ENCODE data around the gene ARSG. TPM values are rescaled to one million over a fixed set of nuclear protein-coding genes. Genes with fewer than 3 reads are reported as not detected.

ARSG gene
- polyA plus RNA-seq, 1 experiment = 1.9 TPM

DNA sequence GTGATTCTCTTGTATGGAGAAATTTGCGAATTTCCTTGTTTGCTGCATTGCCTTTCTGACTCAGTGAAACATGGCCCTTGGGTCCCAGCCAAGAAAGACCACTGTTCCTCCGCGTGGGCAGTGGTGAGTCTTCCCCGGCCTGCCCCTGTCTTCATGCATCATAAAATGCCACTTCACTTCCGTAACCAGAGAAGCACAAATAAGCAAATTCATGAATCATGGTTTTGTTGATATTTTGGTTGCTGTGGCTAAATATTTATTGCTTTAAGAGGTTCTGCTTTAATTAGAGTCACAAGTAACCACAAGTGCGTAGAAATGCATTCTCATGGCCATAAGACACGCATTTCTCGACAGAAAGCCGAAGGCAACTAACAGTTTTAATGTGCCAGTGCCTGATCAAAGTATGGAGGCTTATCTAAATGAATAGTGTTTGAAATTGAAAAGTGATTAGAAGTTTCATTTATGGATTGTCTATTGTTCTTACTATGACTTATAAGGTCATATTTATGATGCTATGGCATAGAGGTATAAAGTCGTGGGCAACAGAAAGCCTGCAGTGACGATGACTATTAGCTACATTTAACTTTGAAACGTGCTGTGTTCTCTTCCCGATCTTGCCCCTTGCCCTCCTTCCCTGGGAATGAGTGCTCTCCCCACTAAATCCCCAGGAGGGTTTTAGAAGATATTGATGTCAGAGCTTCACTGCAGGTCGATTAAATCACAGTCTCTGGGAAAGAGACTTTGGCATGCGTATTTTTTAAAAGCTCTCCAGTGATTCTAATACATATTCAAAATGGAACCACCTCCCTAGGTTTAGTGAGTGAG lies 90.0 kb downstream of the ARSG start:
- CTCF ChIA-PET = interaction anchor here (0.7 to 1.2 kb wide), 2 partner anchors 17 to 56 kb away, joined by 3 to 8 read pairs; no protein-coding TSS in a partner anchor
- Histone ChIP-seq H3K4me3 (ENCODE audit: low read depth, low read length) (no peak overlapping the region), H3K27me3 (ENCODE audit: control insufficient read depth, insufficient read depth, low read length) (no peaks in the 10 kb centered on the region), H3K27ac (ENCODE audit: low read depth, low read length) (peak overlapping the region; percentile 87), H3K9me3 (ENCODE audit: control insufficient read depth, insufficient read depth, low read length) (no peaks in the 10 kb centered on the region)
- DNase-seq (ENCODE audit: low read depth, low spot score) = peak; percentile 83
- POLR2A ChIA-PET = no interaction called here
- TF ChIP-seq, protein P1, sequence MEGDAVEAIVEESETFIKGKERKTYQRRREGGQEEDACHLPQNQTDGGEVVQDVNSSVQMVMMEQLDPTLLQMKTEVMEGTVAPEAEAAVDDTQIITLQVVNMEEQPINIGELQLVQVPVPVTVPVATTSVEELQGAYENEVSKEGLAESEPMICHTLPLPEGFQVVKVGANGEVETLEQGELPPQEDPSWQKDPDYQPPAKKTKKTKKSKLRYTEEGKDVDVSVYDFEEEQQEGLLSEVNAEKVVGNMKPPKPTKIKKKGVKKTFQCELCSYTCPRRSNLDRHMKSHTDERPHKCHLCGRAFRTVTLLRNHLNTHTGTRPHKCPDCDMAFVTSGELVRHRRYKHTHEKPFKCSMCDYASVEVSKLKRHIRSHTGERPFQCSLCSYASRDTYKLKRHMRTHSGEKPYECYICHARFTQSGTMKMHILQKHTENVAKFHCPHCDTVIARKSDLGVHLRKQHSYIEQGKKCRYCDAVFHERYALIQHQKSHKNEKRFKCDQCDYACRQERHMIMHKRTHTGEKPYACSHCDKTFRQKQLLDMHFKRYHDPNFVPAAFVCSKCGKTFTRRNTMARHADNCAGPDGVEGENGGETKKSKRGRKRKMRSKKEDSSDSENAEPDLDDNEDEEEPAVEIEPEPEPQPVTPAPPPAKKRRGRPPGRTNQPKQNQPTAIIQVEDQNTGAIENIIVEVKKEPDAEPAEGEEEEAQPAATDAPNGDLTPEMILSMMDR (IDR thresholded peaks at IDR 0.05; ENCODE audit: low read depth, low read length) = no peak

DNA sequence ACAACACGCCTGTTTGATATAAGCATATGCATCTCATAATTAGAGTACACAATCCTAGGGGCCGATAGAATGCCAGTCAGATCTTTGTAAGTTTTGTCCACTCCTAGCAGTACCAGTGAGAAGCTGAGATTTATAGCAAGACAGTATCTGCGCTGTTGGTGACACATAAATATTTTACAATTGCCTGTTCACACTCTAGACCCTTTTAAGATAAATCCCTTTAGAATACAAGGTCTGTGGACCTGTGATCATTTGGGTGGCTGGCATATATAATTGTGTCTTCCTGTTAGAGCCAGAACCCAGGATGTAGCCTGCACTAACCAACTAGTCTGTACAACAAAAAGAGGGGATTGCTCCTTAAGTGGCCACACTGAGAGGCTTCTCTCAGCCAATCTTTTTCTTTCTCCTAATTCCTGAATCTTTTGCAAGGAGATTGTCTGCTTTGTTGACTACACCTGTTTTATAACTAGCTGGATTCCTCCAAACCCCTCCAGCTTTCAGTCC lies 91.3 kb downstream of the ARSG start:
- Histone ChIP-seq H3K27ac (ENCODE audit: low read depth, low read length) (peak overlapping the region; percentile 95), H3K4me3 (ENCODE audit: low read depth, low read length) (no peak overlapping the region), H3K9me3 (ENCODE audit: control insufficient read depth, insufficient read depth, low read length) (no peaks in the 10 kb centered on the region), H3K27me3 (ENCODE audit: control insufficient read depth, insufficient read depth, low read length) (no peaks in the 10 kb centered on the region)
- TF ChIP-seq, protein P1 (IDR thresholded peaks at IDR 0.05; ENCODE audit: low read depth, low read length) = no peak
- no peak for DNase-seq (ENCODE audit: low read depth, low spot score)
- CTCF ChIA-PET = interaction anchor here (3.9 kb wide), 1 partner anchor 16 kb away, joined by 35 read pairs; no protein-coding TSS in a partner anchor
- POLR2A ChIA-PET = interaction anchor here (1.5 kb wide), 1 partner anchor 28 kb away, joined by 4 read pairs; no protein-coding TSS in a partner anchor

DNA sequence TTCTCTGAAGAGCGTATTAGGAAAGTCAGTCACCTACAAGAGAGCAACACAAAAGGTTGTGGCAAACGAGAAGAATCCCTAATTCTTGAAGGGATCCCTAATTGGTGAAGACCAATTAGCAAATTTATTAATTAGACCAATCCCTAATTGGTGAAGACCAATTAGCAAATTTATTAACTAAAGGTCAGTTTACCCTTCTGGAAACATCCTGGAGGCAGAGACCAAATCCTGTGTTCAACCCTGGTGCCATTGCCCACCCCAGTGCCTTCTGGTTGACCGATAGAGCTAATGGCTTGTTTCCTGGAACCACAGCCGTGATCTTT lies 91.8 kb downstream of the ARSG start:
- ChIA-PET CTCF (interaction anchor here (3.9 kb wide), 1 partner anchor 16 kb away, joined by 35 read pairs; no protein-coding TSS in a partner anchor), POLR2A (interaction anchor here (0.6 to 1.5 kb wide), 3 partner anchors 16 to 1312 kb away, joined by 3 to 6 read pairs (median 4); no protein-coding TSS in a partner anchor)
- Histone ChIP-seq H3K4me3 (ENCODE audit: low read depth, low read length) (no peak overlapping the region), H3K27ac (ENCODE audit: low read depth, low read length) (peak overlapping the region; percentile 95), H3K9me3 (ENCODE audit: control insufficient read depth, insufficient read depth, low read length) (no peaks in the 10 kb centered on the region), H3K27me3 (ENCODE audit: control insufficient read depth, insufficient read depth, low read length) (no peaks in the 10 kb centered on the region)
- DNase-seq (ENCODE audit: low read depth, low spot score) = no peak
- TF ChIP-seq, protein P1 (IDR thresholded peaks at IDR 0.05; ENCODE audit: low read depth, low read length) = no peak

DNA sequence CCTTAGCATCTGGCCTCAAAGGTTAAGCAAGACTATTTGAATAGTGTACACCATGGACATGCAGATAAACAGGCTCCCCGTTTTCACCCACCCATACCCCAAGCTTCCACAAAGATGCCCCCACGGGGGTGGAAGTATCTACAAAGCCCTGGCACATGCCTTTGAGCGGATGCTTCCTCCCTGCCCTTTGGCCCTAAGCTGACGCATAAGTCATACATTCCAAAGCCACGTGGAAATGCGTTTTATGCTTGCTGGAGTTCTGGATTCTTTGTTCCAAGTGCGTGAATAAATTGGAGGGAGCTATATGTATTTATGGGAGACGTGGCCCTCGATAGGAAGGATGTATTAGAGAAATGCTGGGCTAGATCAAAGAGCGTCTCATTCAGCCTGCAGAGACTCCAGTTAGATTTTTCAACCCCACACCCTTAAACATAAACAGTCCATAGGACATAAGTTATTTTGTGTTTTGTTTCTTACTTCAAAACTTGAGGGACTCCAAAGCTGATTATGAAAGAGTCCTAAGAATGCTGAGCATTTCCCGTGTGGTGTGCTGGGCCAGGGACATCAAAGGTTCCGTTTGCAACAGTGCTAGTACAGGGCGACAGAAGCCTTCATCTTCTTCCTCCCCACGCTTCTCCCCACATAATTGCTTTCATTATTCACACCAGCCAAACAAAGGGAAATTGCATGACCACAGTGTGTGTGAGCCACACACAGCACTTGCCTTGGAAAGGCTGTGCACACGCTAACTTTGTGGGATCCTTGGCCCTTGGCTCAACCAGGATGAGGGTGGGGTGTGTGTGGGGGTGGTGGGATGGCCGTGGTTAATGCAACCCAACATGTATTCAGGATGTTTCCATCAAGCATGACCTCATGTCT lies 92.4 kb downstream of the ARSG start:
- CTCF ChIA-PET = interaction anchor here (3.9 kb wide), 1 partner anchor 15 kb away, joined by 35 read pairs; no protein-coding TSS in a partner anchor
- peak overlapping the region; percentile 37 for H3K4me3 ChIP-seq (ENCODE audit: low read depth, low read length)

More for the DNA sequence above, 92.4 kb downstream of the ARSG start:
- DNase-seq (ENCODE audit: low read depth, low spot score) = peak; percentile 69
- no peaks in the 10 kb centered on the region for H3K27me3 ChIP-seq (ENCODE audit: control insufficient read depth, insufficient read depth, low read length)
- peak overlapping the region; percentile 95 for H3K27ac ChIP-seq (ENCODE audit: low read depth, low read length)
- POLR2A ChIA-PET = interaction anchor here (0.5 to 1.5 kb wide), 4 partner anchors 15 to 1705 kb away, joined by 3 to 6 read pairs (median 4); no protein-coding TSS in a partner anchor
- H3K9me3 ChIP-seq (ENCODE audit: control insufficient read depth, insufficient read depth, low read length) = no peaks in the 10 kb centered on the region
- TF ChIP-seq, protein P1 (IDR thresholded peaks at IDR 0.05; ENCODE audit: low read depth, low read length) = no peak
